Activated T-helper 1 cell treated with anti-CD3 and anti-CD28 coated beads, Interleukin-12 subunit alpha, Interleukin-12 subunit beta, Interleukin-2, Interleukin-4 antibody, amounts not matched to agents 30 ng/mL and 10 ng/mL and 1 ng/mL, durations not matched to agents 14 hours and 24 hours and 36 hours (primary cell): Measurements from ENCODE around the gene CIB1. TPM values are rescaled to one million over a fixed set of nuclear protein-coding genes. Genes with fewer than 3 reads are reported as not detected.
"Not testable (repeated sequence)": the region's sequence is repeated elsewhere in the genome, so short reads cannot be mapped to it uniquely, and the experiment has no call there.

Experiments
- DNase-seq: peaks from one replicate; pipeline ENCODE4 v3.0.0; 2021; ENCODE audit warnings: low spot score
- H3K27ac Mint-ChIP-seq: one replicate; pipeline ENCODE4 v1.8.0; 2021; ENCODE audit warnings: mild to moderate bottlenecking, mixed read lengths
- H3K27me3 Mint-ChIP-seq: one replicate; pipeline ENCODE4 v1.8.0; 2022; ENCODE audit warnings: mild to moderate bottlenecking, moderate library complexity, mixed read lengths; ENCODE audit not compliant: insufficient read depth
- H3K36me3 Mint-ChIP-seq: one replicate; pipeline ENCODE4 v1.8.0; 2021; ENCODE audit warnings: low read depth, mixed read lengths
- H3K4me1 Mint-ChIP-seq: one replicate; pipeline ENCODE4 v1.8.0; 2021; ENCODE audit warnings: low read depth, mixed read lengths
- H3K4me3 Mint-ChIP-seq: one replicate; pipeline ENCODE4 v1.8.0; 2021; ENCODE audit warnings: mild to moderate bottlenecking, moderate library complexity, mixed read lengths
- H3K9me3 Mint-ChIP-seq: one replicate; pipeline ENCODE4 v1.8.0; 2021; ENCODE audit warnings: mixed read lengths
- intact Hi-C: fragments of 100-400 bp; cut with micrococcal nuclease; formaldehyde crosslinking; loops from one replicate; pipeline ENCODE4 v1.15.1; 2024
- total RNA-seq: library from RNA; stranded (reverse); gene quantifications from 2 replicates; pipeline ENCODE4 v1.2.3, GENCODE V29; 2022

Gene CIB1
- total RNA-seq, 1 donor from 2014 or later = 145 TPM

DNA sequence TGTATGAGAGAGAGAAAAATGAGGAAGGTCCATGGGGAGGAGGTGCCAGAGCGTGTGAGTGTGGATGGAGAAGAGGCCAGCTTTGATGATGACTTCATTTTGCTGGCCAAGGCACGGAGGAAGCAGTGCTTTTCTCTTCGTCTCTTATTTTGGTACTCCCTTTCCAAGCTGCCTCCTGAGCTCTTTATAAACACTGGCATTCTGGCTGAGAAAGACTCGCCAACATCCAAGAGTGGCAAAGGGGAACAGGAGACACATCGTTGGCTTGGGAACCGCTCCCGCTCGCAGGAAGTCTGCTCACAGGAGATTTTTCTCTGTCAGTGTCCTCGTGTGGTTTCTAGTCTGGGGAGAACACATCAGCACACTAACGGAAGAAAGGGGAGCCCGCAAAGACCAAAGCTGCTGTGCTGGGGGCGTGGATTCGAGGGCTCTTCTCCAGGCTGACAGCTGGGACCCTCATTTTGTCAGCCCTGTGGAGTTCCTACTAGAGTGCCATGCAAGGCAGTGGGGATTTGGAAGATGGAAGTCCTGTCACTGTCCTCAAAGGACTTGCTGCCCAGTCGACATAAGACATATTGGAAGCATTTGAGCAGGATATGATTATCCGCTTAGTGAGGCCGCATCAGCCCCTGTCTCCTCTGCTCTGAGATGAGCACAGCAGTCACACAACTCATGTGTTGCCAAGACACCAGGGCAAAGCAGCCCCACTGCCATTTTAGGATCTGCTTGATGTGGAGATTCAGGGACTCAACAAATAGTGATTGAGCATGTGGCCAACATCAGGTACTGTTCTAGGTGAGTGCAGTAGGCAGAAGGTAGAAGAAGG, 40.6 kb downstream of the CIB1 start:
- Mint-ChIP-seq H3K27ac (peak overlapping the region; percentile 31), H3K4me1 (peaks cover 40% of the 10 kb centered on the region), H3K36me3 (peaks cover 6% of the 10 kb centered on the region), H3K9me3 (no peaks in the 10 kb centered on the region), H3K27me3 (no peaks in the 10 kb centered on the region), H3K4me3 (peak overlapping the region; percentile 8)
- DNase-seq = no peak
- intact Hi-C loops = loop anchor here (1.0 kb wide), 1 partner anchor 9 kb away; no protein-coding TSS in a partner anchor

DNA sequence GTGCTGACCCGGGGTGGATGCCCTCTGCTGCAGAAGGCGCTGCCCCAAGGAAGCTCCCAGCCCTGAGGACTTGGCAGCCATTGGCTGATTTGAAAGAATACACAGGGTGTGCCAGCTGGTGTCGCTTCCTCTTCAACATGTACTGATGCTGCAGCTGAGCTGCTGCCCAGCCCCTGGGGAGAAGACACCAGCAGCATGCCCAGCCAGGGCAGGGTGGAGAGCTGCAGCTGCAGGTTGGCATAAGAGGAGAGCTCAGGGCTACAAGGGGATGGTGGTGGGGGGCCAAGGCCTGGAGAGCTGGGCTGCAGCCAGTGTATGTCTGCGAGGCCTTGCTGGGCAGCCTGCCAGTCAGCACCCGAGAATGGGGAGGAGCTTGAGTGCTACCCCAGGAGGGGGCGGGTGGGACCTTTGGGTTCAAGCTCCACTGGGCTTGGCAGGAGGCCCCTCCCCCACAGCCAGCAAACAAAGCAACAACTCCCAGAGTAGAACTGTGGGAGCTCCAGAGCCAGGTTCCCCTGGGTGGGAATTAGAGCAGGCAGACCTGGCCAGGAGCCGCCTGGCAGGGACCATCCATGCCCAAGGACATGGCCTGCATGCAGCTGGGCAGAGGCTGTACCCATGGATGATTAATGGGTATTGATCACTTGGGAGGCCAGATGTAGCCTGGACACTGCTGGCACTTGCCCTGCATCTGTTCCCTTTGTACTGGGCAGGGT, 41.8 kb downstream of the CIB1 start:
- H3K27ac Mint-ChIP-seq = no peak overlapping the region
- no peak for DNase-seq
- H3K4me3 Mint-ChIP-seq = peak overlapping the region; percentile 70
- H3K27me3 Mint-ChIP-seq = no peaks in the 10 kb centered on the region
- H3K9me3 Mint-ChIP-seq = no peaks in the 10 kb centered on the region
- peaks cover 44% of the 10 kb centered on the region for H3K4me1 Mint-ChIP-seq
- intact Hi-C loops = no loop called here
- H3K36me3 Mint-ChIP-seq = peaks cover 6% of the 10 kb centered on the region

DNA sequence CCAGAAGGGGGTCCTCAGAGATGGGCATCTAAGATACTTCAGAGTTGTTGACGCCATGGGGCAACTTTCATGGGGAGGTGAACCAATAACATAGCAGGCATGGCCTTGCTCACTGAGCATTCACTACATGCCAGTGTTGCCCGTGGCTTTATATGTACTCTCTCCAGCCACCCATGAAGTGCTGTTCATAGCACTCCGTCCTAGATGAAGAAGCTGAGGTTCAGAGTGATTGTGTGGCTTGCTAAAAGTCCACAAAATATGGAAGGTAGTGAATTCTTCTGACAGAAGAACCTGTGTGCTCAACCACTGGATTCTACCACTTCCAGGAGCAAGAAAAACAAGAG, 42.4 kb downstream of the CIB1 start:
- no peaks in the 10 kb centered on the region for H3K27me3 Mint-ChIP-seq
- no peak for DNase-seq
- peak overlapping the region; percentile 34 for H3K27ac Mint-ChIP-seq
- peaks cover 45% of the 10 kb centered on the region for H3K4me1 Mint-ChIP-seq
- peaks cover 3% of the 10 kb centered on the region for H3K36me3 Mint-ChIP-seq
- H3K9me3 Mint-ChIP-seq = no peaks in the 10 kb centered on the region
- no peak overlapping the region for H3K4me3 Mint-ChIP-seq
- intact Hi-C loops = no loop called here

DNA sequence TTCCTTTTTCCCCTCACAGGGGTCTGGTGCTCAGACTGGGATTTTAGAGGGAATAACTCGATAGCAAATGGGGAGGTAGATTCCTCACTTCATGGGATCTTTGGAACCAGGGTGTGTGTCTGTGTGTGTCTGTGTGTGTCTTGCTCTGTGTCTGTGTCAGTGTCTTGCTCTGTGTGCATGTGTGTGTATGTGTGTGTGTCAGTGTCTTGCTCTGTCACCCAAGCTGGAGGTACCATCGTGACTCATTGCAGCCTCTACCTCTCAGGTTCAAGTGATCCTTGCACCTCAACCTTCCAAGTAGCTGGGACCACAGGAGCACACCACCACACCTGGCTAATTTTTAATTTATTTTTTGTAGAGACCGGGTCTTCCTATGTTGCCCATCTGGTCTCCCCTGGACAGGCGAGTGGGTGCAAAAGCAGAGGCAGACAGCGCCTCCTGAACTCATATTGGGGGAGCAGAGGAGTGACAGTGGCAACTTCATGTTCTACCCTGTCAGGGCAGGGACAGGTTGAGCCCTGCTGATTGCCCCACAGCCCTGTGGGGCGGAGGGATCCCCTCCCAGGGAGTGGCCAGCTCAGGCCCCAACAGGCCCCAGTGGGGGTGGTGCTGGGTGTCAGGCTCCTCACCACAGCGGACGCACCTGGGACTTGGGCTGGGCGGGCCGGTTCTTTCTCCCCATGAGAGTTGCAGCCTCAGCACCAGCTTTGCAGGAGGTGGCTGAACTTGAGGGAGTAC, 43.0 kb downstream of the CIB1 start:
- intact Hi-C loops = no loop called here
- H3K36me3 Mint-ChIP-seq = peaks cover 3% of the 10 kb centered on the region
- H3K4me1 Mint-ChIP-seq = peaks cover 45% of the 10 kb centered on the region
- no peak overlapping the region for H3K27ac Mint-ChIP-seq
- no peak for DNase-seq
- H3K27me3 Mint-ChIP-seq = no peaks in the 10 kb centered on the region
- H3K9me3 Mint-ChIP-seq = no peaks in the 10 kb centered on the region
- H3K4me3 Mint-ChIP-seq = no peak overlapping the region

GRCh38 chr15:90189781-90190467, 43.8 kb downstream of the CIB1 start:
- H3K36me3 Mint-ChIP-seq = peaks cover 7% of the 10 kb centered on the region
- H3K9me3 Mint-ChIP-seq = no peaks in the 10 kb centered on the region
- DNase-seq = no peak
- H3K4me3 Mint-ChIP-seq = no peak overlapping the region
- intact Hi-C loops = no loop called here
- no peaks in the 10 kb centered on the region for H3K27me3 Mint-ChIP-seq
- H3K27ac Mint-ChIP-seq = no peak overlapping the region
- H3K4me1 Mint-ChIP-seq = peaks cover 50% of the 10 kb centered on the region

- Mint-ChIP-seq H3K36me3 (peaks cover 7% of the 10 kb centered on the region), H3K27ac (no peak overlapping the region), H3K9me3 (no peaks in the 10 kb centered on the region), H3K27me3 (no peaks in the 10 kb centered on the region), H3K4me3 (no peak overlapping the region), H3K4me1 (peaks cover 54% of the 10 kb centered on the region)
- intact Hi-C loops = no loop called here
- DNase-seq = no peak
Measured at GRCh38 chr15:90188914-90189748, 44.6 kb downstream of the CIB1 start.

- H3K4me3 Mint-ChIP-seq, intact Hi-C loops, H3K36me3 Mint-ChIP-seq, DNase-seq, H3K27me3 Mint-ChIP-seq, H3K27ac Mint-ChIP-seq, H3K9me3 Mint-ChIP-seq: not testable (repeated sequence)
- H3K4me1 Mint-ChIP-seq = peaks cover 54% of the 10 kb centered on the region
Measured at GRCh38 chr15:90188065-90188464, 45.7 kb downstream of the CIB1 start.

- intact Hi-C loops = no loop called here
- H3K27me3 Mint-ChIP-seq = no peaks in the 10 kb centered on the region
Measured at GRCh38 chr15:90187257-90187868, 46.4 kb downstream of the CIB1 start.

GRCh38 chr15:90184786-90185704, 48.7 kb downstream of the CIB1 start:
- H3K4me3 Mint-ChIP-seq = peak overlapping the region; percentile 87
- peaks cover 5% of the 10 kb centered on the region for H3K27me3 Mint-ChIP-seq
- H3K4me1 Mint-ChIP-seq = peaks cover 31% of the 10 kb centered on the region
- peak overlapping the region; percentile 75 for H3K27ac Mint-ChIP-seq
- peaks cover 4% of the 10 kb centered on the region for H3K36me3 Mint-ChIP-seq
- H3K9me3 Mint-ChIP-seq = no peaks in the 10 kb centered on the region
- peak; percentile 49 for DNase-seq
- intact Hi-C loops = loop anchor here (1.0 to 5.0 kb wide), 5 partner anchors 8 to 82 kb away; partner anchors contain the start of genes GDPGP1, NGRN and SEMA4B

More at GRCh38 chr15:90187257-90187868, 46.4 kb downstream of the CIB1 start:
- H3K4me3 Mint-ChIP-seq = peak overlapping the region; percentile 23
- H3K4me1 Mint-ChIP-seq = peaks cover 47% of the 10 kb centered on the region
- no peak overlapping the region for H3K27ac Mint-ChIP-seq
- H3K9me3 Mint-ChIP-seq = no peaks in the 10 kb centered on the region
- no peak for DNase-seq
- peaks cover 4% of the 10 kb centered on the region for H3K36me3 Mint-ChIP-seq

GRCh38 chr15:90184119-90184785, 49.5 kb downstream of the CIB1 start:
- Mint-ChIP-seq H3K4me1 (peaks cover 30% of the 10 kb centered on the region), H3K27me3 (peaks cover 8% of the 10 kb centered on the region), H3K4me3 (peak overlapping the region; percentile 73), H3K36me3 (peaks cover 4% of the 10 kb centered on the region), H3K27ac (peak overlapping the region; percentile 32), H3K9me3 (no peaks in the 10 kb centered on the region)
- peak; percentile 15 for DNase-seq
- intact Hi-C loops = loop anchor here (1.0 to 5.0 kb wide), 4 partner anchors 9 to 83 kb away; partner anchors contain the start of genes GDPGP1 and NGRN
